HK-2 (cell line): ENCODE data around the gene PON2.
A peak's percentile ranks its signal among the peaks of the same experiment; 100 is the strongest.
"Not testable (repeated sequence)": the region's sequence is repeated elsewhere in the genome, so short reads cannot be mapped to it uniquely, and the experiment has no call there.

Experiments
- DNase-seq: peaks from one replicate; pipeline ENCODE4 v3.0.0-alpha.2; 2018; ENCODE audit not compliant: unreplicated experiment

The PON2 gene

DNA sequence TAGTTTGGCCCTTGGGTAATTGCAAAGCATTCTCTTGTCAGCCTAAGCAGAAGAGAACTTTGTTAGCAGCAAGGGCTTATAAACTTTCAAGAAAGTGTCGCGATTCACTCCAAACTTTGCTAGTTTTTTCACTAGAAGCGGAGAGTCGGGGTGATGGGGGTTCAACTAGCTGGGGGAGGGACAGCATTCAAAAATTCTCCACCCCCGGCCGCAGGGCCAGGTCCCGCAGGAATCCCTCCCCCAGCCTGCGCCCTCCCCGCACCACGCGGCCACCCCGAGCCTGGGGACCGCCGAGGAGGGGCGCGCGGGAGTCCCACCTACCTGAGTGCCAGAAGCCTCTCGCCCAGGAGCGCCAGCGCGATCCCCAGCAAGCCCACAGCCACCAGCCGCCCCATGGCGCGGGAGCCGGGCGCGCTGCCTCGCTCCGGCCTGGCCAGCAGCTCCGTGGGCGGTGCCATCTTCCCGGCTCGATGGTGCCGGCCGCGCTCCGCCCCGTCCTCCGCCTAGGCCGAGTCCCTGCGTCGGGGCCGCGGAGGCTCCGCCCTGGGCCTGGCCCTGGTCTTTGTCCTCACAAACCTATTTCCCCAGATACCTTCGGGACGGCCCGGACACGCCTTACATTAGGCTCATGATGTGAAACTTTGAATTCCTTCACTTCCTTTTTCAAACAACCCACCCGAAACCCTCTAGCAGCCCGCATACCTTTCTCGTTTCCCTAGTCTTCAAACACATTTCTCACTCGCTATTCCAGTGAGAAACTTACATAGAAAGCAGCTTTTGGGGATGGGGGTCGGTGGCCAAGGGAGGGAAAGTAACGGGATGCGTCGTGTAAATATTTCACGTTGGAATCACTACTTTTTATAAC, at the start of gene PON2:
Gene PON2, minus strand, starts transcription at position 472 of the 865 bp plus-strand sequence. Its CDS starts 77 bp downstream, at position 395.
- DNase-seq: peak; percentile 89

DNA sequence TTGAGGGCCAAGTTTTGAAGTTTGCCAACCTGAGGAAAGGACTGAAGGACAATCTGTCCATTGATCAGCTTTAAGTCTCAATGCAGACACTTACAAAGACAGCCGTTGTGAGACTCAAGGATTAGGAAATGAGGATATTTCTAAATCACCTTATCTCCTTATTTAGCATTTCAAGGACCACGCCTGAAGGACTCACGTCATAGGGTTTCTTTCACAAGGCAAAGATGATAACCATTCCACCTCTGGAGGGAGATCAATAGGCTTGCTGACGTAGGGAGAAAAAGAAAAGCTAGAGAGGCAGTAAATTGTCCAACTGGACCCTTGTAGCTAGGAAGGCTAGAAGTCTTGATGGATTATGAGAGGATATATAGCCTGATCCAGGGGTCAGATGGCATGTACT, 47.6 kb upstream of the PON2 start:
- no peak for DNase-seq

GRCh38 chr7:95481271-95482165, 46.7 kb upstream of the PON2 start:
- DNase-seq: no peak

DNA sequence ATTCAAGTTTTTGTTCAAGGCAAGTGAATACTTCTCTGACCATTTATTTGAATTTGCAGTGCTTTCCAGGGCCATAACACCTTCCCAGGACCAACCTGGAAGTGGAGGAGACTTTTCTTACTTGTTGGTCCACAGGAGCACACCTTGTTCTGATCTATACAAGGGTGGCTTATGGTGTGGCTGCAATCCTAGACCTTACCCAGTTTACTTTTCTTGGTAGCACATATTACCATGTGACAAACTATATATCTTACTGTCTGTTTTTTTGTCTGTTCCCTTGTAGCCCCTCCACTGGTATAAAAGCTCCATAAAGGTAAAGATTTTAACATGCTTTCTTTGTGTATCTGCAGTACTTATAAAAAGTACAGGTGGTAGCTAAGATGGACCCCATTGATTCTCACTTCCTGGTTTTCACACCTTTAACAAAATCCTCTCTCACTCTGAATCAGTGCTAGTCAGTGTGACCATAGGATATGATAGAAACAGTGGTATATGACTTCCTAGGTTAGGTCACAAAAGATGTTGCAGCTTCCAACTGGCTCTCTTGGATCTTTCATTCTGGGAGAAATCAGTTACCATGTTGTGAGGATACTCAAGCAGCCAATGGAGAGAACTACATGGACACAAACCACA, 45.3 kb upstream of the PON2 start:
- DNase-seq: no peak

DNA sequence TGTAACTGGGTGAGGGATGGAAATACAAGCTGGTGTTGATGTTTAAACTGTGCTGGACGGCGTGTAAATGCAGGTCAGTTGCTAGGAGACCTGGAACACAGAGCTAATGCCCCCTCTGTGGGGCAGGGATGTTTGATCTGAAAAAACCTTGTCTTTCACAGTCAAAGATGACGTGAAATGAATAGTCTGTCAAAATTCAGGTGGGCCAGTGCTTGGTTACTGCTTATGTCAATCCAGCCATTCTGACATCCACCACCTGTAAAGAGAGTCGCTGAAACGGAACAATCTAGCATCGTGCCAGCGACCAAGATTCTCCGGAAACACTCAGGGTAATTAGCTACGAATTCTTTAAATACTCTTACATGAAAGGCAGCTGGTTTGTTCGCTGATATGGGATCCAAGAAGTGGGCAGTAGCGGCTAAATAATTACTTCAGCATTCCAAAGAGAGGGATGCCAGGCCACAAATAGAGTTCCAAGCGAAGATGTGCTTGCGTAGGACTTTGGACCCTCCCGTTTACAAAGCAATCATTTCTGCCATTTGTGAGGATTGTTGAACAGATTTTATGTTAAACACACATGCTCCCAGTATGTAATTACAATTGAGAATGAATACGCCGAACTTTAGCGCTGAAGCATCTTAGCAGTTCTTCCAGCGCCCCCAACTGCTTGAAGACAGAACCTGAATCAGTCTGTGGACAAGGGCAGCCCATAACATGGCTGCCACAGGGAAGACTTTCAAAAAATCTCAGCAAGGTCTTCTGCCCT, 43.6 kb upstream of the PON2 start:
- DNase-seq: peak; percentile 52

- DNase-seq: peak; percentile 48
These were observed 42.2 kb upstream of the PON2 start for GRCh38 chr7:95476904-95477594.

- no peak for DNase-seq
These were observed 41.4 kb upstream of the PON2 start for GRCh38 chr7:95476072-95476847.

DNA sequence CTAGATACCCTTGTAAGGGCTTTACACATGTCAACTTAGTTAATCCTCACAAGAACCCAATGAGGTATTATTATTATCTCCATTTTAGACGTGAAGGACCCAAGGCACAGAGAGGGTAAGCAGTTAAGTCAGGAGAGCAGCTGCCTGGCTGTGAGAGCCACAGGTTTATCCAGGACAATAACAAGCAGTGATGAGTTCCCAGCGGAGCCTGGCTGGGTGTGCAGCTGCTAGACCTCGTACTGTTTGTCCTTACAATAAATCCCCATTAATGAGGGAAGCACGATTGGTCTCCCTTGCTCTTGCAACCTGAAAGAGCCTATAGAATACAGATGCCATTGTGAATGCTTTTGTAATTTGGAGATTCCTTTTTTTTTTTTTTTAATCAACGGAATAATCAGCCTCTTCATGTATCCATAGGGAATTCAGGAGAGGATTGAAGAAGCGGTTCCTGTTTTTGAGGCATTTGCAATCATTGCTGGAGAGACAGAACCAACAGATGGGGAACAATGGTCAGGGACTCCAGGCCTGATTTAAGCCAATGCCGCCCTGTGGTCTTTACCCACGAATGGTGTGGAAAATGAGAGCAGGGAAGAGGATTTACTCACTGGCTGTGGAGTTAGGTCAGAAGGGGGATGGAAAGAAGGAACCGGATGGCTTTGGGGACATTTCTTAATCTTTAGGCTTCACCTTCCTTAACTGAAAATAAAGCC, 38.6 kb upstream of the PON2 start:
- DNase-seq: no peak

- peak; percentile 53 for DNase-seq
These were observed 37.8 kb upstream of the PON2 start for GRCh38 chr7:95472581-95473161.

DNA sequence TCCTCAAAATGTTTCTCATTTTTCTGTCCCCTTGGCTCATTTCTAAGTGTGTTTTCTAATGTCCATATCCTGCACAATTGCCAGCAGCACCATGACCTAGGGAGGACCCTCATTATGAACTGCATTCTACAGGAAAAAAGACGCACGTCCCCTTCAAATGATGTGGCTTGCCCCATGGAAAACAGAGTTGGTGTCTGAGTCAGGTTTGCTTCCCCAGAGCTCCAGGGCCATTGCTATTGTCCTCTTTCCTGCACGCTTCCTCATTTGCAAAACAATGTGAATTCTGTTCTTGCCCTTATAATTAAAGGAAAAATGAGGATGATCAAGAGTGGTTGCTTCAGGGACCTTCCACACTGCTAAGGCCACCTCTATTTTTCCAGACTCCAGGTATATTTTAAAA, 36.2 kb upstream of the PON2 start:
- DNase-seq: no peak

DNA sequence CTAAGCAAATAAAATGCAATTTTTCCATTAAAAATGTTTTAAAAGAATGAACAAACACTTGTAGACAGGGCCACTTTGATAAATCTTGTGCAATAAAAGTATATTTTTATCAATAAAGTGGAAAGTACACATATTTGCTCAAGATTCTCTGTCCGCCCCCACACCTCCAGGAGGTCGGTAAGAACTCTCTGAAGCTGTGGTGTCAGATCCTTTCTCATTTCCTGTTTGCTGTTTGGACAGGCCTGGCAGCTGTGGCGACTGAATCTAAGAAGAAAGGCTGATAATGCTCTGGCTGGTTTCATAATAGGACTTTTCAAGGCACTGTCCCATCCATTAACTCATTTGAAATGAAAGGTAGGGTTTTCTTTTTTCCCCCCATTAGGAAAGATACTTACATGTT, 35.6 kb upstream of the PON2 start:
- DNase-seq: peak; percentile 12

- DNase-seq: no peak
These were observed 35.0 kb upstream of the PON2 start for GRCh38 chr7:95469848-95470247.

GRCh38 chr7:95469187-95469586, 34.4 kb upstream of the PON2 start:
- no peak for DNase-seq

DNA sequence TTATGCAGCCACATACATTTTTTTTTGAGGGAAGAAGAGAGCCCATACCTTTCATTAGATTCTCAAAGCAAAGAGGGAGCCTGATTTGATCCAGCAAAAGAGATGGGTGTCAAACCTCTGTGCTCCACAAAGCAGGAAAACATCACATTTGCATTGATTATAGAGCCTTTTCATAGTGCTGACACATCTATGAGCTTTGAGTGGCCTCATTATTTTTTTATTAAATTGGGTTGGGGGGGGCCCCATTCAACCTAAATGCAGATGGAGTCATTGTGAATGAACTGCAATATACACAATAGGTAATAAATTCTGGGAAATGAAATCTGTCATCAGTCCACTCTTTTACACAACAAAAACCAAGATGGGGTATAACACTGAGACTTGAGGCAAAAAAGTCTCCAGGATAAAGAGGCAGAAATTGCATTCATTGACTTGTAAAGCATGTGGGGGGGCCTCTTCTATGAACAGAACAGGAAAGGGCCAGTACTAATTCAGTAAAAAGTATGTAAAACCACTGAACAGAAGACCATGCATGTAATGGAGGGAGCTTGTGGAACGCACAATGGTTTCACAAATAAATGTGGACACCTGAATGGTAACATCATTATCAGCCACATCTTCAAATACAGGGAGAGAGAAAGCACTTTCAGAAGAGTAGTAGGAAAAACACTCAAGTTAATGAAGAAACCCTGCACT, 33.2 kb upstream of the PON2 start:
- no peak for DNase-seq

DNA sequence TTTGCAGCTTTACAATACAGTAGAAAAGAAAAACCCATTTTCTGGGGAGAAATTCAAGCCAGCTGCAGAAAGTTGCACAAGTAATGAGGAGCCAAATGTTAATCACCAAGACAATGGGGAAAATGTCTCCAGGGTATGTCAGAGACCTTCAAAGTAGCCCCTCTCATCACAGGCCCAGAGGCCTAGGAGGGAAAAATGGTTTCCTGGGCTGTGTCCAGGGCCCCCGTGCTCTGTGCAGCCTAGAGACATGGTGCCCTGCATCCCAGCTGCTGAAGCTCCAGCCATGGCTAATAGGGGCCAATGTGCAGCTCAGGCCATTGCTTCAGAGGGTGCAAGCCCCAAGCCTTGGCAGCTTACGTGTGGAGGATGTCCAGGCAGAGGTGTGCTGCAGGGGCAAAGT, 25.8 kb upstream of the PON2 start:
- DNase-seq: not testable (repeated sequence)

DNA sequence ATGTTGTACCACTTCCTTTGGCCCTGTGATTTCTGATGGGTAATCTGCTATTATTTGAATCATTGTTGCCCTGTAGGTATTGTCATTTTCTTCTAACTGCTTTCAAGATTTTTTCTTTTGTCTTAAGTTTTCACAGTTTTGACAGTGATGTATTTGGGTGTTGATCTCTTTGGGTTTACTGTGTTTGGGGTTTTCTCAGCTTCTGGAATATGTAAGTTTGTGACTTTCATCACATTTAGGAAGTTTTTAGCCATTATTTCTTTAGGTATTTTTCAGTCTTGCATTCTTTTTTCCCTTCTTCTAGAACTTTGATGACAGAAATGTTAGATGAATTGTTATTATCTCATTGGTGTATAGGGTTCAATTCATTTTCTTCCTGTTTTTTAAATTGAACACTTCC, 23.1 kb upstream of the PON2 start:
- no peak for DNase-seq

- no peak for DNase-seq
These were observed 19.7 kb upstream of the PON2 start for GRCh38 chr7:95454438-95455045.

- DNase-seq: no peak
These were observed 11.8 kb upstream of the PON2 start for GRCh38 chr7:95446618-95447017.
